Fibroblast of the aortic adventitia (primary cell): ENCODE measurements around the gene TUBB4A. TPM values are rescaled to one million over a fixed set of nuclear protein-coding genes. Genes with fewer than 3 reads are reported as not detected.

Experiments
- DNase-seq: peaks from one replicate; pipeline ENCODE4 v3.0.0-alpha.2; 2010; ENCODE audit warnings: low read depth
- H3K4me3 ChIP-seq: 2 replicates; pipeline ENCODE4 v1.5.1; 2011; ENCODE audit warnings: low read depth, mild to moderate bottlenecking, control low read depth, low read length, moderate library complexity
- CTCF ChIP-seq: IDR thresholded peaks from 2 replicates; pipeline ENCODE4 v1.5.1; 2011; ENCODE audit warnings: mild to moderate bottlenecking, low read length, control low read depth, inconsistent platforms; ENCODE audit not compliant: insufficient read depth
- total RNA-seq: library from RNA; depleted of rRNA; stranded (reverse); fragments of >200 nt; gene quantifications from 2 replicates; pipeline ENCODE4 v1.2.3, GENCODE V29; 2012; ENCODE audit warnings: low replicate concordance

TUBB4A gene
- total RNA-seq, 1 donor = not detected

DNA sequence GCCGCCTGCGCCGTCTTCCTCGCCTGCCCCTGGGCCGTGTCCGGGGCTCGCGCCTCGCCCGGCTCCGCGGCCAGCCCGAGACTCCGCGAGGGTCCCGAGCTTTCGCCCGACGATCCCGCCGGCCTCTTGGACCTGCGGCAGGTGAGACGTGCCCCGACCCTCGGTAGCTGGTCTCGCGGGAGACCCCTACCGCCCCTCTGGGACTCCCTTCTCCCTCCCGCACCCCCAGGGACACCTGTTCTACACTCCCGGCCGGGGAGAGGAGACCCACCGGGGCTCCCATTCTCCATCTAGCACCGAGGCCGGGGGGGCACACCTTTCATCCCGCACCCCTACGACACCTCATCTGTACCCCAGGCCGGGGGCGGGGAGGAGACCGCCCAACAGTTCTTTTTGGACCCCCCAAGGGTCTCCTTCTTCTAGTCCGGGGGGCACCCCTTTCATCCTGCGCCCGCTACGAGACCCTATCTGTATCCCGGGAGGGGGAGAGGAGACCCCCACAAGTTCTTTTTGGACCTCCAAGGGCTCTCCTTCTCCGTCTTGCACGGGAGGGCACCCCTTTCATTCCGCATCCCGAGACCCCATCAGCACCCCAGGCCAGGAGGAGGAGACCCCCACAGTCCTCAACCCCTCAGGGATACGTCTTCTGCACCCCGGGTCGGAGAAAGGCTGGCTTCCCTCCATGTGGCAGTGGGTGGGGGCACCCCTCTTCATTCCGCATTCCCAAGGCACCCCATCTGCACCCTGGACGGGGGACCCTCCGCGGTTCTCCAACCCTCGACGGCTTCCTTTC, 29.2 kb upstream of the TUBB4A start:
- TF ChIP-seq CTCF = no peak
- DNase-seq = no peak
- peak overlapping the region; percentile 96 for H3K4me3 ChIP-seq

GRCh38 chr19:6530386-6531162, 28.5 kb upstream of the TUBB4A start, which contains the start of gene TNFSF9:
TSS of gene TNFSF9 (plus strand) at chr19:6531026. CDS start at chr19:6531037, 11 bp downstream.
- DNase-seq = peak; percentile 90
- H3K4me3 ChIP-seq = peak within 1 kb of the TSS; percentile 96
- no peak for TF ChIP-seq CTCF

DNA sequence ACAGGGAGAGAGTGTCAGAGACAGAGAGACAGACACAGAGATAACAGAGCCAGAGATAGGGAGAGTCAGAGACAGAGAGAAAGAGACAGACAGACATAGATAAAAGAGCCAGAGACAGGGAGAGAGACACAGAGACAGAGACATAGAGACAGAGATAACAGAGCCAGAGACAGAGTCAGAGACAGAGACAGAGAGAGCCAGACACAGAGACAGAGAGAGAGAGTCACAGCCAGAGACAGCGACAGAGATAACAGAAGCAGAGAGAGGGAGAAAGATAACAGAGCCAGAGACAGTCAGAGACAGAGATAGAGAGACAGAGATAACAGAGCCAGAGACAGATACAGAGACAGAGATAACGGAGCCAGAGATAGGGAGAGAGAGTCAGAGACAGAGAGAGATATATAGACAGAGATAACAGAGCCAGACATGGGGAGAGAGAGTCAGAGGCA, 27.9 kb upstream of the TUBB4A start:
- no peak for TF ChIP-seq CTCF
- DNase-seq = no peak

DNA sequence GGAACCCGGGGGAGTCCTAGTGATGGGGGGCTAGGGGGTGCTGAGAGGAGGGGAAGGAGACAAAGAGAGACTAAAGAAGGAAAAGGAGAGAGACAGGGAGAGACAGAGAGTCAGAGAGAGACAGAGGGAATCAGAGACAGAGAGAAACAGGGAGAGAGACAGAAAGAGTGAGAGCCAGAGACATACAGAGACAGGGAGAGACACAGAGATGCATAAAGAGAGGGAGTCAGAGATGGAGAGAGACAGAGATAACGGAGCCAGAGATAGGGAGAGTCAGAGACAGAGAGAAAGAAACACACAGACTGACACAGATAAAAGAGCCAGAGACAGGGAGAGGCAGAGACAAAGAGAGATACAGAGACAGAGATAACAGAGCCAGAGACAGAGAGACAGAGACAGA, 27.2 kb upstream of the TUBB4A start:
- no peak for TF ChIP-seq CTCF
- no peak for DNase-seq
- no peak overlapping the region for H3K4me3 ChIP-seq

More for the DNA sequence above, 27.9 kb upstream of the TUBB4A start:
- H3K4me3 ChIP-seq = peak overlapping the region; percentile 96

GRCh38 chr19:6528544-6529121, 26.5 kb upstream of the TUBB4A start:
- peak; percentile 46 for DNase-seq
- no peak for TF ChIP-seq CTCF
- no peak overlapping the region for H3K4me3 ChIP-seq

DNA sequence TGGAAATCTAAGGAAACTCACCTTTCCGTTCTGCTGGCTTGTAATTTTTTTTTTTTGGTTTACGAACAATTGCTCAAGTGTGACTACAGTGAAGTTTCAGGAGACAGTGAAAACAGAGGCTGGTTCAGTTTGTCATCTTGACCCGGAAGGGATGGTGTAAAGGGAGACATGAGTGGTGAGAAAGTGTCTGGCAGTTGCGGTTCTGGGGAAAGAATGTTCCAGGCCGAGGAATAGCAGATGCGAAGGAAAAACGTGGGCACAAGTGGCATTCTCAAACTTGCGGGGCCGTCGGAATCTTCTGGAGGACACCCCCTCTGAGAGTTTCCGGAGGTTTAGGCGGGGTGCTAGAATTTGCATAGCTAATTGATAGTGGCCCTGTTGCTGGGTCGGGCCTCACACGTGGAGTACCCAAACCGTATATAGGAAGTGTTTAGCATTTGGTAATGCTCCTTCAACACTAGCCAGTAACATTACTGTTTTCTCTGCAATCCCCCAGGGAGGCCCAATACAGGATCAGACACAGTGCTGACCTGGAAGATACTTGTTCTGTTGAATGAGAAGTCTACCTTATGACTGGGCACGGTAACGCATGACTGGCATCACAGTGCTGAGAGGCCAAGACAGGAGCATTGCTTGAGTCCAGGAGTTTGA, 25.9 kb upstream of the TUBB4A start:
- TF ChIP-seq CTCF = no peak
- H3K4me3 ChIP-seq = no peak overlapping the region
- DNase-seq = no peak
